ENCODE data around the gene ARHGAP12.

- TF ChIP-seq, protein P1, sequence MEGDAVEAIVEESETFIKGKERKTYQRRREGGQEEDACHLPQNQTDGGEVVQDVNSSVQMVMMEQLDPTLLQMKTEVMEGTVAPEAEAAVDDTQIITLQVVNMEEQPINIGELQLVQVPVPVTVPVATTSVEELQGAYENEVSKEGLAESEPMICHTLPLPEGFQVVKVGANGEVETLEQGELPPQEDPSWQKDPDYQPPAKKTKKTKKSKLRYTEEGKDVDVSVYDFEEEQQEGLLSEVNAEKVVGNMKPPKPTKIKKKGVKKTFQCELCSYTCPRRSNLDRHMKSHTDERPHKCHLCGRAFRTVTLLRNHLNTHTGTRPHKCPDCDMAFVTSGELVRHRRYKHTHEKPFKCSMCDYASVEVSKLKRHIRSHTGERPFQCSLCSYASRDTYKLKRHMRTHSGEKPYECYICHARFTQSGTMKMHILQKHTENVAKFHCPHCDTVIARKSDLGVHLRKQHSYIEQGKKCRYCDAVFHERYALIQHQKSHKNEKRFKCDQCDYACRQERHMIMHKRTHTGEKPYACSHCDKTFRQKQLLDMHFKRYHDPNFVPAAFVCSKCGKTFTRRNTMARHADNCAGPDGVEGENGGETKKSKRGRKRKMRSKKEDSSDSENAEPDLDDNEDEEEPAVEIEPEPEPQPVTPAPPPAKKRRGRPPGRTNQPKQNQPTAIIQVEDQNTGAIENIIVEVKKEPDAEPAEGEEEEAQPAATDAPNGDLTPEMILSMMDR (conservative IDR thresholded peaks at IDR 0.05): no peak
- no peak for TF ChIP-seq EZH2 (IDR thresholded peaks at IDR 0.05; ENCODE audit: low read depth)
Measured at GRCh38 chr10:31847515-31847914, 81.1 kb downstream of the ARHGAP12 start.
